IMR-90 (cell line): ENCODE results near the gene HSD17B14. TPM values are rescaled to one million over a fixed set of nuclear protein-coding genes. Genes with fewer than 3 reads are reported as not detected.

Experiments used
- ATAC-seq: fragments of 200-7000 bp; cut with Tn5 transposase; 2 replicates; pipeline ENCODE4 v1.9.1; 2020; ENCODE audit warnings: low read depth, mild to moderate bottlenecking, moderate library complexity
- BruUV-seq: library from RNA; stranded (reverse); fragments of 400-500 nt; replicated peaks from 2 replicates; lab custom pipeline; 2021; lab: Mats Ljungman, UMichigan
- CTCF ChIA-PET: fragments of 300-600 bp; formaldehyde crosslinking; extraction: SDS; loops from one replicate; lab custom pipeline; 2021; ENCODE audit warnings: antibody characterized with exemption; lab: Yijun Ruan, JAX
- POLR2A ChIA-PET: fragments of 300-600 bp; sonication (Branson Sonifier 250); formaldehyde crosslinking; loops from one replicate; lab custom pipeline; 2022; ENCODE audit warnings: antibody characterized with exemption; ENCODE audit not compliant: unreplicated experiment; lab: Charles Lee
- DNase-seq: peaks from one replicate; pipeline ENCODE4 v3.0.0; 2013
- H2AFZ ChIP-seq: replicated peaks from 2 replicates; pipeline ENCODE3; 2013; ENCODE audit warnings: low read length, mild to moderate bottlenecking; ENCODE audit not compliant: poor library complexity
- H2AK5ac ChIP-seq: 2 replicates; pipeline ENCODE4 v1.6.1; 2013; ENCODE audit warnings: low read depth, low read length, inconsistent platforms
- H2AK9ac ChIP-seq: replicated peaks from 2 replicates; pipeline ENCODE3; 2013; ENCODE audit warnings: mild to moderate bottlenecking, low read depth, low read length, moderate library complexity; ENCODE audit not compliant: poor library complexity
- H2BK120ac ChIP-seq: 2 replicates; pipeline ENCODE4 v1.6.1; 2013; ENCODE audit warnings: low read depth, low read length, inconsistent platforms
- H2BK15ac ChIP-seq: 3 replicates; pipeline ENCODE4 v1.6.1; 2013; ENCODE audit warnings: low read depth, low read length, inconsistent platforms
- H2BK20ac ChIP-seq: 2 replicates; pipeline ENCODE4 v1.6.1; 2013; ENCODE audit warnings: low read depth, mild to moderate bottlenecking, inconsistent platforms, low read length, moderate library complexity
- H2BK5ac ChIP-seq: 2 replicates; pipeline ENCODE4 v1.6.1; 2013; ENCODE audit warnings: mild to moderate bottlenecking, low read depth, low read length, inconsistent platforms; ENCODE audit not compliant: poor library complexity, severe bottlenecking
- H3K14ac ChIP-seq: replicated peaks from 2 replicates; pipeline ENCODE4 v1.6.1; 2013; ENCODE audit warnings: low read depth, low read length, inconsistent platforms
- H3K18ac ChIP-seq: 2 replicates; pipeline ENCODE4 v1.6.1; 2013; ENCODE audit warnings: low read depth, low read length, control low read depth
- H3K23ac ChIP-seq: 2 replicates; pipeline ENCODE4 v1.6.1; 2013; ENCODE audit warnings: low read depth, low read length, inconsistent platforms
- H3K27ac ChIP-seq: 2 replicates; pipeline ENCODE4 v1.5.1; 2013; ENCODE audit warnings: mild to moderate bottlenecking, control low read depth, low read length; ENCODE audit not compliant: insufficient read depth
- H3K27me3 ChIP-seq: 2 replicates; pipeline ENCODE4 v1.6.1; 2013; ENCODE audit warnings: low read length; ENCODE audit not compliant: control insufficient read depth, insufficient read depth
- H3K36me3 ChIP-seq: 2 replicates; pipeline ENCODE4 v1.6.1; 2013; ENCODE audit warnings: low read length, mixed read lengths; ENCODE audit not compliant: control insufficient read depth, insufficient read depth
- H3K4ac ChIP-seq: 2 replicates; pipeline ENCODE4 v1.6.1; 2013; ENCODE audit warnings: low read depth, low read length, inconsistent platforms
- H3K4me1 ChIP-seq: 2 replicates; pipeline ENCODE4 v1.6.1; 2013; ENCODE audit warnings: low read length, mixed read lengths; ENCODE audit not compliant: control insufficient read depth, insufficient read depth
- H3K4me2 ChIP-seq: 2 replicates; pipeline ENCODE4 v1.6.1; 2013; ENCODE audit warnings: low read depth, mild to moderate bottlenecking, control low read depth, low read length, moderate library complexity
- H3K4me3 ChIP-seq: 2 replicates; pipeline ENCODE4 v1.5.1; 2013; ENCODE audit warnings: low read depth, mild to moderate bottlenecking, control low read depth, low read length, moderate library complexity; ENCODE audit not compliant: insufficient read depth
- H3K56ac ChIP-seq: 2 replicates; pipeline ENCODE4 v1.6.1; 2013; ENCODE audit warnings: low read length, inconsistent platforms; ENCODE audit not compliant: insufficient read depth; ENCODE audit errors: extremely low read depth
- H3K79me1 ChIP-seq, 2 experiments: 2 replicates each; pipeline ENCODE4 v1.6.1; 2013; ENCODE audit warnings: low read length in 2 of 2, inconsistent platforms in 1 of 2, low read depth in 1 of 2
- H3K9ac ChIP-seq: 2 replicates; pipeline ENCODE4 v1.6.1; 2013; ENCODE audit warnings: low read depth, low read length, control low read depth
- H3K9me1 ChIP-seq: 2 replicates; pipeline ENCODE4 v1.6.1; 2013; ENCODE audit warnings: low read length, inconsistent platforms; ENCODE audit not compliant: insufficient read depth
- H3K9me3 ChIP-seq: 2 replicates; pipeline ENCODE4 v1.6.1; 2013; ENCODE audit warnings: low read length; ENCODE audit not compliant: control insufficient read depth, insufficient read depth
- H4K20me1 ChIP-seq: 2 replicates; pipeline ENCODE4 v1.6.1; 2013; ENCODE audit warnings: low read length, inconsistent platforms; ENCODE audit not compliant: insufficient read depth
- H4K5ac ChIP-seq: 2 replicates; pipeline ENCODE4 v1.6.1; 2013; ENCODE audit warnings: mild to moderate bottlenecking, low read depth, low read length, control low read depth
- H4K8ac ChIP-seq, 2 experiments: 2 replicates each; pipeline ENCODE4 v1.6.1; 2013; ENCODE audit warnings: low read depth in 2 of 2, low read length in 2 of 2, control low read depth in 1 of 2, inconsistent platforms in 1 of 2
- H4K91ac ChIP-seq: 2 replicates; pipeline ENCODE4 v1.6.1; 2013; ENCODE audit warnings: low read depth, low read length, inconsistent platforms; ENCODE audit not compliant: insufficient read depth
- BHLHE40 ChIP-seq: fragments of 150-350 bp; IDR thresholded peaks from 2 replicates; pipeline ENCODE4 v1.6.1; 2016; ENCODE audit warnings: mild to moderate bottlenecking, low read depth, low read length
- MAFK ChIP-seq: IDR thresholded peaks from 2 replicates; pipeline ENCODE4 v1.6.1; 2012; ENCODE audit warnings: low read depth, low read length, improper control_type of control experiment
- MAZ ChIP-seq: IDR thresholded peaks from 2 replicates; pipeline ENCODE4 v1.6.1; 2012; ENCODE audit warnings: low read depth, mild to moderate bottlenecking, low read length, improper control_type of control experiment, moderate library complexity, borderline replicate concordance
- NFE2L2 ChIP-seq: fragments of 150-350 bp; IDR thresholded peaks from 2 replicates; pipeline ENCODE4 v1.6.1; 2016; ENCODE audit warnings: low read depth, mild to moderate bottlenecking, low read length
- RCOR1 ChIP-seq: IDR thresholded peaks from 2 replicates; pipeline ENCODE4 v1.6.1; 2012; ENCODE audit warnings: mild to moderate bottlenecking, low read length, improper control_type of control experiment; ENCODE audit not compliant: insufficient replicate concordance
- RFX5 ChIP-seq: IDR thresholded peaks from 2 replicates; pipeline ENCODE4 v1.8.0; 2012; ENCODE audit warnings: low read depth, mild to moderate bottlenecking, low read length, moderate library complexity
- SMC3 ChIP-seq: fragments of 150-350 bp; IDR thresholded peaks from 2 replicates; pipeline ENCODE4 v1.6.1; 2016; ENCODE audit warnings: low read depth, mild to moderate bottlenecking, antibody characterized with exemption, low read length, moderate library complexity
- WGBS, 2 experiments: methylation state at CpG; one replicate each; pipeline versions ENCODE4 v1.1.5 to v1.1.7; 2013; ENCODE audit warnings: missing lambda C conversion rate in 2 of 2; ENCODE audit not compliant: insufficient read length in 1 of 2; ENCODE audit errors: extremely low coverage in 2 of 2; 5-methylcytosine and 5-hydroxymethylcytosine counted together
- dilution Hi-C: fragments of 300-500 bp; cut with HindIII; formaldehyde crosslinking; loops from one replicate; pipeline ENCODE4 v1.14.3; 2018; ENCODE audit warnings: low sequenced_read_pairs; ENCODE audit not compliant: unreplicated experiment
- in situ Hi-C: fragments of 300-500 bp; cut with MboI; formaldehyde crosslinking; loops from 3 replicates; pipeline ENCODE4 v1.14.3; 2019; ENCODE audit warnings: low sequenced_read_pairs, inconsistent platforms, mixed read lengths
- intact Hi-C: fragments of 100-400 bp; cut with micrococcal nuclease; formaldehyde crosslinking; loops from 2 replicates; pipeline ENCODE4 v1.10.0; 2022
- polyA plus RNA-seq, 3 experiments: library from polyadenylated mRNA; depleted of rRNA; stranded (reverse); fragments of >200 nt; gene quantifications; 2 replicates each; pipeline ENCODE4 v1.2.3, GENCODE V29; 2012; ENCODE audit warnings: low replicate concordance in 1 of 3
- total RNA-seq: library from RNA; depleted of rRNA; stranded (reverse); fragments of >200 nt; gene quantifications from 2 replicates; pipeline ENCODE4 v1.2.3, GENCODE V29; 2012

The HSD17B14 gene
- total and polyA plus RNA-seq, 2 of the 4 experiments (the other 2 are of a cell fraction): 0.54 to 4.5 TPM

- Histone ChIP-seq H4K20me1 (no peaks in the 10 kb centered on the region), H2BK5ac (no peak overlapping the region), H3K4me3 (no peak overlapping the region), H3K18ac (no peak overlapping the region), H3K23ac (no peak overlapping the region), H3K27ac (no peak overlapping the region), H2AFZ (no peak overlapping the region), H3K36me3 (no peaks in the 10 kb centered on the region), H2AK9ac (no peak overlapping the region), H3K27me3 (no peaks in the 10 kb centered on the region), H3K9me1 (no peaks in the 10 kb centered on the region), H2AK5ac (no peak overlapping the region), H3K9ac (no peak overlapping the region), H4K91ac (no peak overlapping the region), H3K4me1 (peaks cover 5% of the 10 kb centered on the region), H2BK20ac (no peak overlapping the region), H3K4ac (no peak overlapping the region), H4K8ac (no peak overlapping the region), H3K56ac (no peak overlapping the region), H3K4me2 (no peak overlapping the region), H3K9me3 (no peaks in the 10 kb centered on the region), H2BK120ac (no peak overlapping the region), H4K5ac (no peak overlapping the region), H3K79me1 (no peaks in the 10 kb centered on the region), H2BK15ac (no peak overlapping the region), H3K14ac (no peak overlapping the region)
- no peak for TF ChIP-seq MAZ
- TF ChIP-seq SMC3: no peak
- no peak for TF ChIP-seq BHLHE40
- TF ChIP-seq MAFK: no peak
- no peak for TF ChIP-seq NFE2L2
- TF ChIP-seq RFX5: no peak
- TF ChIP-seq RCOR1: no peak
- ChIA-PET CTCF (interaction anchor here (0.6 kb wide), 1 partner anchor 1534 kb away, joined by 3 read pairs; no protein-coding TSS in a partner anchor), POLR2A (no interaction called here)
- DNase-seq: no peak
- intact Hi-C loops (no loop called here), in situ Hi-C loops (no loop called here), dilution Hi-C loops (no loop called here)
- no TSS peak for BruUV-seq
- WGBS, 2 experiments: 94% methylated on average over 6 of the region's 12 CpGs; no CpG with 5 or more reads in 1 of the 2 experiments
- no peak for ATAC-seq
Measured at GRCh38 chr19:48777720-48778119, 58.6 kb downstream of the HSD17B14 start.
